AG09319 (cell line): Measurements from ENCODE around the gene MAN2B2.

Source experiments
- DNase-seq: peaks from one replicate; pipeline ENCODE4 v3.0.0-alpha.2; 2010; ENCODE audit warnings: low read depth; ENCODE audit errors: extremely low read depth
- CTCF ChIP-seq: IDR thresholded peaks from 2 replicates; pipeline ENCODE4 v1.5.1; 2011; ENCODE audit warnings: low read depth, mild to moderate bottlenecking, inconsistent platforms, low read length, moderate library complexity

The MAN2B2 gene

GRCh38 chr4:6574747-6575502, at the start of gene MAN2B2:
MAN2B2 (plus strand) TSS chr4:6575189; CDS start chr4:6575211, 22 bp downstream.
- no peak for TF ChIP-seq CTCF

GRCh38 chr4:6525474-6525873, 49.5 kb upstream of the MAN2B2 start:
- TF ChIP-seq CTCF, result no peak
- DNase-seq, result no peak

More at GRCh38 chr4:6574747-6575502, at the start of gene MAN2B2:
- peak; percentile 31 for DNase-seq

GRCh38 chr4:6526156-6526555, 48.8 kb upstream of the MAN2B2 start:
- no peak for DNase-seq
- no peak for TF ChIP-seq CTCF

GRCh38 chr4:6526671-6527091, 48.3 kb upstream of the MAN2B2 start:
- TF ChIP-seq CTCF, result no peak
- no peak for DNase-seq

- TF ChIP-seq CTCF, result no peak
- DNase-seq, result no peak
Observed at GRCh38 chr4:6527259-6527658, 47.7 kb upstream of the MAN2B2 start.

- TF ChIP-seq CTCF, result no peak
Observed at GRCh38 chr4:6527683-6528595, 47.0 kb upstream of the MAN2B2 start.

GRCh38 chr4:6529021-6529420, 46.0 kb upstream of the MAN2B2 start:
- DNase-seq, result no peak
- TF ChIP-seq CTCF, result no peak

More at GRCh38 chr4:6527683-6528595, 47.0 kb upstream of the MAN2B2 start:
- DNase-seq, result no peak
